Stimulated activated CD4-positive, alpha-beta T cell treated with anti-CD3 and anti-CD28 coated beads, Interleukin-12 subunit alpha, Interleukin-12 subunit beta, amount 100 ng/mL, for 4 hours (primary cell): ENCODE measurements around the gene PARP6.
"Not testable (repeated sequence)": the region's sequence is repeated elsewhere in the genome, so short reads cannot be mapped to it uniquely, and the experiment has no call there.

Source experiments
- DNase-seq: peaks from one replicate; pipeline ENCODE4 v3.0.0-alpha.2; 2020

PARP6 gene

GRCh38 chr15:72280751-72281150, 8.4 kb upstream of the PARP6 start:
- no peak for DNase-seq

DNA sequence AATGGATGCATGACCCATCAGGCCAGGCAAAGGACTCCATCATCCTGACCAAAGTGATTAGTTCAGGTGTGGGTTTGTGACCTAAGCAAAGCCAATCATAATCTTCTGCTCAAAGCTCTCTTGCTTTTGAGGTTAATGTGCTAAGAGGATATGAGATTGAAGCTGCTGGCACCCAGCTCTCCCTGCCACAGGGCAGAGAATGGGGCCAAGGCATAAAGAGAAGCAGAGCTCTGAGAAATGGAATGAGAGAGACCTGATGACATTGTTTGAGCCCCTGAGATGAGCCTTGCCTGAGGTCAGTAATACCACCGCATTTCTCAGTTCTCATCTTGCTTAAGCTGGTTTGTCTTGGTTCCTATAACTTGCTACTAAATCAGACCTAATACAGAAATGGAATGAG, 6.4 kb upstream of the PARP6 start:
- no peak for DNase-seq

- DNase-seq, result no peak
Measured at GRCh38 chr15:72276326-72276700, 4.0 kb upstream of the PARP6 start.

DNA sequence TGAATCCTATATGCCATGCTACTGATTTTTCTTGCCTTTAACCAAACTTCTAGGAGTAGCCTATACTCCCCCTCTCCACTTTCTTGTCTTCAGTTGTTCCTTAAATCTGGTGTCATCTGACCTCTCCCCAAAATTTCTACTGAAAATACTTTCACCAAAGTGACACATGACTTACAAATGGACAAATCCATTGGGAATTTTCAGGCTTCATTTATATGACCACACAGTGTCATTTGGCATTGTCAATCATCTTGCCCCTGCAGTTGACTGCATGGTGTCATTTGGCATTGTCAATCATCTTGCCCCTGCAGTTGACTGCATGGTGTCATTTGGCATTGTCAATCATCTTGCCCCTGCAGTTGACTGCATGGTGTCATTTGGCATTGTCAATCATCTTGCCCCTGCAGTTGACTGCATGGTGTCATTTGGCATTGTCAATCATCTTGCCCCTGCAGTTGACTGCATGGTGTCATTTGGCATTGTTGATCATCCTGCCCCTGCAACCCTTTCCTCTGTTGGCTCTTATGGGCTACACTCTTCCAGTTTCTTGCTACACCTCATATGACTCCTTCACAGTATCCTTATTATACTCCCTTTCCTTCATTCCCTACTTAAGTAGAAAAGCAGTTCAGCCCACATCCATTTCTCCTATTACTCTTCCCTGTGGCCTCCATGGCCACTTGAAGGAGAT, 3.4 kb upstream of the PARP6 start:
- DNase-seq, result not testable (repeated sequence)

DNA sequence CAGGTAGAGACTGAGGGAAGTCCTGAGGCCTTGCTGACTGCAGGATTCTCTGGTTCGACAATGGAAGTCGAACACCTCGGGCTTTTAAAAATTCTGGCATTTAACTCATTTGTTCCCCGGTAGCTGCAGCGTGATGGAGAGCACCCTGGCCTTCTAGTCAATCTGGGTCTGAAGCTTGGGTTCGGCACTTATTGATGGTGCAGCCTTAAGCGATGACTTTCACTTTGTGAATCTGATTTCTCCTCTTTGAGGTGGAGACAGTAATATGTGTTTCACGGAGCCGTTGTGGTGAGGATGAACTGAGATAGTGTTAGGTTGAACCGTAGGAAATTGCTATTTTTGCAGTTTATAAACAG, 621 bp upstream of the PARP6 start:
- no peak for DNase-seq

GRCh38 chr15:72271895-72272212, 500 bp downstream of the PARP6 start:
- DNase-seq, result no peak

- no peak for DNase-seq
Measured at GRCh38 chr15:72271221-72271620, 1.1 kb downstream of the PARP6 start.

- no peak for DNase-seq
Measured at GRCh38 chr15:72269739-72270138, 2.6 kb downstream of the PARP6 start.

- no peak for DNase-seq
Measured at GRCh38 chr15:72265031-72265430, 7.3 kb downstream of the PARP6 start.

DNA sequence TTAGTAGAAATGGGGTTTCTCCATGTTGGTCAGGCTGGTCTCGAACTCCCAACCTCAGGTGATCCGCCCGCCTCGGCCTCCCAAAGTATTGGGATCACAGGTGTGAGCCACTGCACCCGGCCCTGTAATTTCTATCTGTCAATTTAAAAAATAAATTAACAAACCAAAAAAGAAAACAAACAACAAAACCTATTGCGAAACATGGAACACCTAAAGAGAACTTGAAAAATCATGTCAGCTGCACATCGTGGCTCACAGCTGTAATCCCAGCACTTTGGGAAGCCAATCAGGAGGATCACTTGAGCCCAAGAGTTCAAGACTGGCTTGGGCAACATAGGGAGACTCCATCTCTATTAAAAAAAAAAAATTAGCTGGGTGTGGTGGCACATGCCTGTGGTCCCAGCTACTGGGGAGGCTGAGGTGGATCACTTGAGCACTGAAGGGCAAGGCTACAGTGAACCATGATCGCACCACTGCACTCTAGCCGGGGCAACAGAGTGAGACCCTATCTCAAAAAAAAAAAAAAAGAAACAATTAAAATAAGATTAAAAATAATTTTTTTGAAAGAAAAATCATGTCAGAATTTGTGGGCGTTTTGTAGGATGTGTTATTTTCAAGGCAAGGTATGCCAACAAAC, 19.6 kb downstream of the PARP6 start:
- no peak for DNase-seq

- no peak for DNase-seq
Measured at GRCh38 chr15:72249142-72249810, 23.1 kb downstream of the PARP6 start.

DNA sequence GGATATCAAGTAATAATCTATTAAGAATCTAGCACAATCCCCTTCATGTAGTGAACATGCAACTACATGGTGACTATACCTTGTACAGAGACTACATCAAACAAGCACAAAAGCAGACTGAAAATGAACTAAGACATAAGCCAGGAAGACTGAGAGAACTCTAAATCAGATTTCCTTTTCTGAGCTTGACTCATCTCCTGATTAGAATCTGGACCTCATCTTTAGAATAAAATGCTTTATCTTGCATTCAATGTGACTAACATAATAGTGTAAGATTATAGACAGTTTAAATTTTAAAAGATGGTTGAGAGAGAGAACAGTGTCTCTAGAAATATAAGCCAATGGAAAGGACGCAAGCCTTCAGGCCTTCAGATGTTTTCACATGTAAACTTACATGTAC, 23.8 kb downstream of the PARP6 start:
- no peak for DNase-seq

DNA sequence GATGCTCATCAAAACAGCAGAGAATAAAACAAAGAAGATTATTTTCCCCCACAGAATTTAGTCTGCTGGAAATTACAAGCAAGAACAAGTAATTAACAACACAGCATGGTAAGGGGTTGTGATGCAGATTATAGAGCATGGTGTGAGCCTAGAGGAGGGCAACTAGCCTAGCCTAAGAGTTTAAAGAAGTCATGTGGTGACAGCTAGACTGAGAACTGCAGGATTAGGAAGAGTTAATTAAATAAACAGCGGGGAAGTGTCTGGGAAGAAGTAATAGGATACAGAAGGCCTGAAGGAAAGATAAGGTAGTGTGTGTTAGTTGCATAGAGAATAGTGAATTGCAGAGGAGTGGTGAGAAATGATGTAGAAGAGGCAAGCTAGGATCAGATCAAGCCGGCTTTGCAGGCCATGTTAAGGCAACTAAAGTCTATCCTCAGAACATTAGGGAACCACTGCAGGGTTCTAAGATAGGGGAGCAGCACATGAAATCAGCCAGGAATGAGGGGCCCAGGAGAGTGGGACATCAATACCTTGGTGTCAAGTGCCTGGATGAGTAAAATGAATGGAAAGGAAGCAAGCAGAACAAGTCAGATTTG, 29.5 kb downstream of the PARP6 start:
- no peak for DNase-seq

DNA sequence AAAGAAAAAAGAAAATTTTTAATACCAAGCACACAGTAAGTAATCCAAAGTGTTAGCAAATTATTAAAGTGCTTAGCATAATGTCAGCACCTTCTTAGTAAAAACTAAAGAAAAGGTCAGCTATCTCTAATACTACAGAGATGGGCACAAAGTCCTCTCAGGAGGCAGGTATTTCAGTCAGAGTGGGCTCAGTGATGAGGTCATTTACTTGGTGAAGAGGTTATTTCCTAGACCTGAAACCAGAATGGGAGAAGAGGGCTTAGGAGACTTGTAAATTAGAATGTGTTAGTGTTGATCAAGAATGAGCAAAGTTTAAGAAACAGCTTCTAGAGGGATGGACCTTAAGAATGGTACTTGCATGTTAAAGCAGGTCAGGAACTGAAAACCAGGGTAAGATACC, 32.7 kb downstream of the PARP6 start:
- DNase-seq, result no peak

GRCh38 chr15:72238586-72238985, 33.8 kb downstream of the PARP6 start:
- no peak for DNase-seq

DNA sequence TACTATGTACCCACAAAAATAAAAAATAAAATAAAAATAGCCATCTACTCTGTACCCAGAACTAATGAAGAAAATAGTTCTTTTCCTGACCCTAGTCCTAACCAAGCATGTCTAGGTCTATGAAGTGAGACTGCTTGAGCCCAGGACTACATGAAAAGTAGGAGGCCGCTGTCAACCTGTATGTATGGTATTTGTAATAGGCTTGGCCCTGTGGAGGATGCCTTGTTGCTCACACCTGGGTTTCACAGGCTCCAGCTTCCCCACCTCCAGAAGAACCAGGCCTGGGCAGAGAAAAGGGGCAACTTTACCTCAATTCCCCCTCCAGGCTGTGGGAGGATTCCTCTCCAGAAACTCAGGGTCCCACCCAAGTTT, 34.5 kb downstream of the PARP6 start:
- DNase-seq, result no peak

- DNase-seq, result peak; percentile 56
Measured at GRCh38 chr15:72237029-72237852, 35.1 kb downstream of the PARP6 start.

- DNase-seq, result no peak
Measured at GRCh38 chr15:72236381-72237003, 35.9 kb downstream of the PARP6 start.

GRCh38 chr15:72235298-72235697, 37.1 kb downstream of the PARP6 start:
- DNase-seq, result no peak

DNA sequence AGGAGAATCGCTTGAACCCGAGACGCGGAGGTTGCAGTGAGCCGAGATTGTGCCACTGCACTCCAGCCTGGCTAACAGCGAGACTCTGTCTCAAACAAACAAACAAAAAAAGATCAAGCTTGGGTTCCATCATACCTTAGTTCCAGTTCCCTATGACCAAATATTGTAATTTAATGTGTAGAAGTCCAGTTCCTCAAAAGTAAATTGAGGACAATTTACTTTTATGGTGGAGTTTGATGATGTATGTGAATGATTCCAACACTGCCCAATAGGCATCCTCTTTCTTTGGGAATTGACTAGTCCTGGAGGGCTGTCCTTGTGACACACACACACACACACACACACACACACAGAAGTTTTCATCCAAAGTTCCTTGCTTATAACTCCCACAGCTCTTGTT, 38.6 kb downstream of the PARP6 start:
- no peak for DNase-seq

DNA sequence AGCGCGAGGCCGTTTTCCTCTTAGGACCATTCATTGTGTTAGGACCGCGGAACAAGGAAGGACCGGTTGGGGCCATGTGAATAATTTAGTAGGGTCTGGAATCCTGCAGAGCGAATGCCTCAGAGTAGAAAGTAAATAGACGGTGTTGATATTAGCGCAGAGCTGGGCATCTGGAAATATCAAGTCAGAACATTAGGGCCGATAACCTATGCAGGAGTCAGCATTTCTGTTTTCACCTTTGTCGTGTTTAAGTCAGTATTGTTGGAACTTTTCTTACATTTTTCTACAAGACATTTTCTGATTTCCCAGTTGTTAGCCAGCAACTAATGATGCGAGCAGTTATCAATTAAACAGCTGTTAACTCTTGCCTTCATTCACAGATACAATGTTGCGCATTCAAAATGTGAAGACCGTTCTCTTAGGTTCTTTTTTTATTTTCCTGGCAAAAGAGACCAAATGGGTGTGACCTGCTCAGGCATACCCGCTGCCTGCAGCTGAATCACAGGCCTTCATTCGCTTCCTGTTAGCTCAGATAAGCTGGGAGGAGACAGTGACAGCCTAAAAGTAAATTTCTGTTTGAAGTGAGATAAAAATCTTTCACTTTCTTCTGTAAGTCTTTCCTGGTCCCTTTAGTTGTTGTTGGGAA, 40.4 kb downstream of the PARP6 start:
- peak; percentile 35 for DNase-seq

DNA sequence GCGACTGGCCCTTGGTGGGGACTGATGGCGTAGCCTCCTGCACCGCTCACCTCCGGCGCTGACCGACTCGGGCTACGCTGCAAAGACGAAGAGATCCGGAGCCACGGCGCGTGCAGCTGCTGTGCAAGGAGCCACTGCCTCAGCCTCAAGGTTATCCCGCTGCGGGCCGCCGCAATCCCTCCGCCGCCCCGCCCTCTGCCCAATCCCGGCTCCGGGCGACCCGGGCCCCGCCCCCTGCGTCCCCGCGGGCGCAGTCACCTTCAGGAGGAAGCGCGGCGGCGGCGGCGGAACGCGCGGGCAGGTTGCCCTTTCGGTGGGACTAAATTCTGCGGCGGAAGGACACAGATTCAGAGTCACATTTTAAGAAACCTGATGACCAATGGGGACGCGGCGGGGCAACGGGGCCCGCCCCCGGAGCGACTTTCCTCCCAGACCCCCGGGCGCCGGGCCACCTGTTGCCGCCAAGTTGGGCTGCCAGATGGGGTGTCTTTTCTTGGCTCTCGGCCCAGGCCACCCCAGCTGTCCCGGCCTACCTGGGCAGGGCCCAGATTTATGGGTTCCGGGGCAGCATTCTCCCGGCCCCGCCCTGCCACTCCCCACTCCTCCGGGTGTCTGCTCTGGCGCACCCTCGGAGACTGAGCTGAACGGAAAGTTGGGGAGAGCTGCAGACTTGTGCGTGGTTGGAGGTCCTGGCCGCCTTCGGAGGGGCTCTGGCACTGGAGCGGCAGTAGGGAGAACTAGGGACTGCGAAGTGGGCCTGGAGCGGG, 41.1 kb downstream of the PARP6 start, which contains the start of gene PKM:
Gene PKM (minus strand): TSS at position 125 of the 767 bp plus-strand sequence. CDS start 12,093 bp downstream, outside the sequence.
- DNase-seq, result peak; percentile 98
